ENCODE measurements around the gene CRX.
A peak's percentile ranks its signal among the peaks of the same experiment; 100 is the strongest.
"Not testable (repeated sequence)": the region's sequence is repeated elsewhere in the genome, so short reads cannot be mapped to it uniquely, and the experiment has no call there.

CRX gene

DNA sequence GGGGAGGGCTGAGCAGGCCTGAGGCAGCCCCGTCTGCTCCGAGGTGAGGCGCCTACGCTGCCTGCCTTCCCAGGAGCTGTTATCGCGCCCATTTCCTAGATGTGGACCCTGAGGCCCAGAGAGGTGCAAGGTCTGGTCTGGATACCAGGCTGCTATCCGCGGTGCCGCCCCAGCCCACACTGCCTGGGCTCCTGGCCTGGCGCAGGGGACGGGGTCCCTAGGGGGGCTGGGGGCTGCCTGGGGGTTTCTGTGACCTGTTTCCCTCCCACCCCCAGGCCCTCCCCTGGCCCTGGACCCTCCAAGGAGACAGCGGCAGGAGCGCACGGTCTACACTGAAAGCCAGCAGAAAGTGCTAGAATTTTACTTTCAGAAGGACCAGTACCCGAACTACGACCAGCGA lies 38.1 kb downstream of the CRX start:
- DNase-seq (ENCODE audit: low read depth, low spot score), result not testable (repeated sequence)

DNA sequence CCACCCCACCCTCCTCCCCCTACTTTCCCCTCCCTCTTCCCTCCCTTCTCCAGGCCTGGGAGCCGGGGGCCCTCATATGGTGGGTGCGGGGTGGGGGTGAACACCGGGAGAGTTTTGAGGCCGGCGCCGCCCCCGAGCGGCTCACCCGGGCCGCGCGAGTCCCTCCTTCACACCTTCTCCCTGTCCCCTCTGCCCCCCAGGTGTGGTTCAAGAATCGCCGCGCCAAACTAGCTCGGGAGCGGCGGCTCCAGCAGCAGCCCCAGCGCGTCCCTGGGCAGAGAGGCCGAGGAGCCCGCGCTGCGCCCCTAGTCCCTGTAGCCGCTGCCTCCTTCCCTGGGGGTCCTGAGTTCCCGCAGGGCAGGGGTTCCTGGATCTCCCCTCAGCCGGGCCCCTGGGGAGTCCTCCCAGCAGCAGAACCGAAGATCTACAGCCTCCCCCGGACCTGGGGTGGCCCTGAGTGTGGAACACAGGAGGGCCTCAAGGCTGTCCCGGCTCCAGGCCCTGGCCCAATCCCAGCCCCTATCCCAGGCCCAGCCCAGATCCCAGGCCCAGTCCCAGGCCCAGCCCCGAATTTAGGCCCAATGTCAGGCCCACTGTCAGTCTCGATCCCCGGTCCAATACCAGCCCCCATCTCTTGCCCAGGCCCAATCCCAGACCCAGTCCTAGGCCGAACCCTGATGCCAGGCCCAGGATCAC lies 39.0 kb downstream of the CRX start:
- DNase-seq (ENCODE audit: low read depth, low spot score), result no peak

DNA sequence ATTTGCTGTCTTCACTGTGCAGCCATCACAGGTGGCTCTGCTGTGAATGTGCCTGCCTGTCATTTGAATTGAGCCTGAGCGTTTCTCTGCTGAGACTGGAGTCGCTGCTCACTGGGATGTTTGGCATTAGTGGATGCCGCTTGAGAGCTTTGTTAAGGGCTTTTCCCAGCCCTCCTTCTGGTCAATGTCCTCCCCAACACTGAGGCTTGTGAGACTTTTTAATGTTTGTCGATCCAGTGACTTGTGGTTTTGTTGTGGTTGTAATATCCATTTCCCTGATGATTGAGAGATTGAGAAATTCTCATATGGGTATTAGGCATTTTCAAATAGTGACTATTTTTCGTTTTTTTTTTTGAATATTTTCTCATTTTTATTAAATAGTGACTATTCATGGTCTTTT lies 39.9 kb downstream of the CRX start:
- no peak for DNase-seq (ENCODE audit: low read depth, low spot score)

DNA sequence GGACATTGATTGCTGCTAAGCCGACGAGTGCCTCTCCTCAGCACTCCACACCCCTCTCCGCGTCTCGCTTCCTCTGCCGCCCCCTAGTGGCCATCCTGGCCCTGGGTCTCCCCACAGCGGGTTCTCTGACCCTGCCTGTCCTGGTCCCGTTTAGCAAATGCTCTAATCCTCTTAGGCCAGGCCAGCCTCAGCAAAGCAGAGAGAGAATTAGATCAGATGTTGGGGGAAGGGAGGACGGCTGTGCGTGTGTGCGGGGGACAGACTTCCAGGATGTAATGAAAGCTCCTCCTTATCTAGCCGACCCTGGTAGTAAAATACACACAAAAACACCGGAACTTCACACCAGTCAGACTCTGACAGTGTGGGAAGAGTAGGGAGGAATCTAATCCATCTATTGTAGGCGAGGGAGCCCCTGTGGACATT lies 41.8 kb downstream of the CRX start:
- peak; percentile 11 for DNase-seq (ENCODE audit: low read depth, low spot score)

DNA sequence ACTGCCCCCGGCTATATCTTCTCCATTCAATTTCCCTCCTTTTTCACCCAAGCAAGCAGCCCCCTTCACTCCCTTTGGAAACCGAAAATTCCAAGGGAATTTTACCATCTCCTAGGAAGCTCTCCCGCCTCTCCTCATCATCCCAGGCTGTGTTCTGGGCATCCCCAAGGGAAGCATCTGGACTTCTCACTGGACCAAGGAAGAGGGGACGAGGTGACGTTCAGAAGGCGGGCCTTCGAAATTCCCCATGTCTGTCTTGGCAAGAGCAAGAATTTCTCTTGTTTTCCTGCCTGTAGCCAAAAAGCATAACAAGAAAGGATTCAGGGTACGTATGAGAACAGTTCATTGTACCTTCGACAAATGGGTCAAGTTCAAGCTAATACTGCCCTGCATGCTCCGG lies 43.4 kb downstream of the CRX start:
- no peak for DNase-seq (ENCODE audit: low read depth, low spot score)

DNA sequence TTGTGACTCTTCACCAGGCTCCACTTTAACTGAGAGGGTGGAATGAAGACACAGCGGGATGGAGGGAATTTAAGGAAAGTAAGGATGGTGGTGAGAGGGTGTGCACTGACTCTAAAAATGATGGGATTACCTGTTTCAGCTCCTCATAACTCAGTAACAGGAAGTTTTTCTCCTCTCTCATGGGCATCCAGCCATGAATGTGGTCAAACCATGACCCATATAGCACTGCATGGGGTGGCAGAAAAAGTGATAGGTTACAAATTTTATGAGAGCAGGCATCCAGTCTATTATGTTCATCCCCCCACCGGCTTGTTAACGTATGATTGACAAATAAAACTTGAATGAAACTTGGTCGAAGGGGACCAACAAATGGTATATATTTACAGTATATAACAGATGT lies 57.2 kb downstream of the CRX start:
- DNase-seq (ENCODE audit: low read depth, low spot score), result no peak

DNA sequence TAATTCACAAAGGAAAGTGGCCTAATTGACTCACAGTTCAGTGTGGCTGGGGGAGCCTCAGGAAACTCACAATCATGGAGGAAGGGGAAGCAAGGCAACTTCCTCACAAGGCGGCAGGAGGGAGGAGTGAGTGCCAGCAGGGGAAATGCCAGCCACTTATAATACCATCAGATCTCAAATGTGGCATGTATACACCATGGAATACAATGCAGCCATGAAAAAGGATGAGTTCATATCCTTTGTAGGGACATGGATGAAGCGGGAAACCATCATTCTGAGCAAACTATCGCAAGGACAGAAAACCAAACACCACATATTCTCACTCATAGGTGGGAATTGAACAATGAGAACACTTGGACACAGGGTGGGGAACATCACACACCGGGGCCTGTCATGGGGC lies 57.6 kb downstream of the CRX start:
- DNase-seq (ENCODE audit: low read depth, low spot score), result not testable (repeated sequence)

DNA sequence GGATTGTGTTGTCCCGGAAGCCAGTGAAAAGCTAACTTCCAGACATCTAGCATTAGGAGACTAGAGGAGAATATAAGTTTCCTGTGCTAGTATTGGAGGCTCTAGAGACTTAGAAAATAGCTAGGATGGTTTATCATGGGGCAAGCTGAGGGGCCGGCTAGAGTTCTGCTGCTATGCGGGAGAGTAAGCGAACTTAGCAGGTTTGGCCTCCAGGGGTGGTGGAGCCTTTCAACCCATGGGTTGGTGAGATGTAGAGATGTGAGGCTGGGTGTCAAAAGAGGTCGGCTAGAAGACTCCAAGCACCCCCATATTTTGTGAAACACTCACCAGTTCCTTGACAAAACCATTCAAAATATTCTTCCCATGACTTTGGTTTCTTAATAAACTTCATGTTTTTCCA lies 60.0 kb downstream of the CRX start:
- no peak for DNase-seq (ENCODE audit: low read depth, low spot score)

DNA sequence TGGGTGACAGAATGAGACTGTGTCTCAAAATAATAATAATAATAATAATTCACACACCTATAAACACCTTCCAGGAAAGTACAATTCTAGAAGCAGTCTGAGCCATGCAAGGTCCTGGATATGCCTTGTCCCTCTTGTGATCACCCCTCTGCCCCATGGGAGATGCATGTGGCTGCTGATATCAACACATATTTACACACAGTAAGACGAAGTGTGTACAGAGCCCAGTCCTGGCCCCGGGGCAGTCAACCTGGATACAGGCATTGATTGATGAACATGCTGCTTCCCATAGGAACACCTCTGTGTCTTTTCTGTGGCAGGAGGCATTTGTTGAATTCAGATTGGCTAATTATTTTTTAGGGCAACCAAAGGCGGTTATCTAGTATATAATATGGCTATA lies 61.2 kb downstream of the CRX start:
- no peak for DNase-seq (ENCODE audit: low read depth, low spot score)

DNA sequence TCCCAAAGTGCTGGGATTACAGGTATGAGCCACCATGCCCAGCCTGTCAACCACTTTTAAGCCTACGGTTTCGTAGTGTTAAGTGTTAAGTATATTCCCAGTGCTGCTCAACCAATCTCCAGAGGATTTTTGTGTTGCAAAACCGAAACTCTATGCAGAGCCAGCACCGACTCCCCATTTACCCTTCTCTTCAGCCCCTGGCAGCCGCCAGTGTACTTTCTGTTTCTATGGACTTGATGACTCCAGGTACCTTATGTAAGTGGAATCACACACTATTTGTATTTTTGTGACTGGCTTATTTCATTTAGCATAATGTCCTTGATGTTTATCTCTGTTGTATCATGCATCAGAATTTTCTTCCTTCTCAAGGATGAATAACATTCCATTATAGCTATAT lies 63.3 kb downstream of the CRX start:
- DNase-seq (ENCODE audit: low read depth, low spot score), result no peak

DNA sequence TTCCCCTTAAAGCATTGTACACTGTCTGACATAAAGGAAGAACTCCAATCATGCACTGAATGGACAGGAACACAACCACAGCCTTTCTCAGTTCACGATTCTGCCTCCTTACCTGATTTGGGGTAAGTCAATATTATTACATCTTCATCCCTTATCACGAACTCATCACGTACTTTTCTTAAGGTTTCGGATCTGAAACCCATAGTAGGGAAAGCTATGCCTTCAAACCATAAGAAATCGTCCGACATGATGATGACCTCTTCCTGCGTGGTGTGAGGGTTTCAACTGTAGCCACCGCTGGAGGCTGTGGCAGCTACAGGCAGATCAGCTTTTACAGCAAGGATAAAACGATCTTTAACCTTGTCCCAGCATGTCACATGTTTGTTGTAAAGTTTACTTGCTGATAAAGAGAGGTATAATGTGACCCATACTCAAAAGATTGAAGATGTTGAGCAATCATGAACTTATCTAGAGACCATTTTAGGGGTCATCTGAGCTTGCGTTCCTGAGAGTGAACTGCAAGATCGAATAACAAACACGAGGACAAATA lies 64.3 kb downstream of the CRX start, which contains the start of gene SULT2A1:
Gene SULT2A1 (minus strand): TSS at position 306 of the 550 bp plus-strand sequence. CDS start 58 bp downstream, at position 248.
- no peak for DNase-seq (ENCODE audit: low read depth, low spot score)

DNA sequence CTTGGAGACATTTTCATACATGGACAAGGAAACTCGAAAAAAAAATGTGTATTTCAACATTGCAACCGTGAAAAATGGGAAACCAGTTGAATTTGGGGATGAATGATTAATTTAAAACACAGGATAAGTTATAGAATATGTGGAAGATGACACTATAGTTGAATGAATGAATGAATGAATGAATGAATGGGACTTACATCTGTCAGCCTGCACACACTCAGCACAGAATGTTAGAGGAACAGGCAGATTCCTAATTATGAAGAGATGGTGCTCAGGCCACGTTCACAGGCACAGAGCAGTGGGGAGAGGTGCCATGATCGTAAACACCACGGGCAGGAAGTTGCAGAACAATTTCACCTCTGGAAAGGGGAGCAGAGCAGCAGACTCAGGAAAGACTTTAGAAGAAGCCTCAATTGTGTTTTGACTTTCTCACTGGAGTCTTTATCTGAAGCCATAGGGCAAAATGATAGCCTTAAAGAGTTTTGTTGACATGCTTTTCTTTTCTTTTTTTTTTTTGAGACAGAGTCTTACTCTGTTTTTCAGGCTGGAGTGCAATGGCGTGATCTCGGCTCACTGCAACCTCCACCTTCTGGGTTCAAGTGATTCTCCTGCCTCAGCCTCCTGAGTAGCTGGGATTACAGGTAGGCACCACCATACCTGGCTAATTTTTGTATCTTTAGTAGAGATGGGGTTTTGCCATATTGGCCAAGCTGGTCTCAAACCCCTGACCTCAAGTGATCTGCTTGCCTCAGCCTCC lies 69.3 kb downstream of the CRX start:
- DNase-seq (ENCODE audit: low read depth, low spot score), result no peak

DNA sequence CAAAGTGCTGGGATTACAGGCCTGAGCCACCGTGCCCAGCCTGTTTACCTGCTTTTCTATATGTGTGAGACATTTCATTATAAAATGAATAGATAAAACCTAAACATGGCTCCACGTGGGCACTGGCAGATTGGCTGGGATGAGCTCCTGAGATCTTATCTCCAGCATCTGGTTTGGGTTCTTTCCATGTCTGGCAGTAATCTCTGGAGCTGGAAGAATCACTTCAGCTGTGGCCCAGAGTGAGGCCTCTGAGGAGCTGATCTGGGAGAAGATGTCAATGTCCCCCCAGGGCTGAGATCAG lies 69.8 kb downstream of the CRX start:
- no peak for DNase-seq (ENCODE audit: low read depth, low spot score)

DNA sequence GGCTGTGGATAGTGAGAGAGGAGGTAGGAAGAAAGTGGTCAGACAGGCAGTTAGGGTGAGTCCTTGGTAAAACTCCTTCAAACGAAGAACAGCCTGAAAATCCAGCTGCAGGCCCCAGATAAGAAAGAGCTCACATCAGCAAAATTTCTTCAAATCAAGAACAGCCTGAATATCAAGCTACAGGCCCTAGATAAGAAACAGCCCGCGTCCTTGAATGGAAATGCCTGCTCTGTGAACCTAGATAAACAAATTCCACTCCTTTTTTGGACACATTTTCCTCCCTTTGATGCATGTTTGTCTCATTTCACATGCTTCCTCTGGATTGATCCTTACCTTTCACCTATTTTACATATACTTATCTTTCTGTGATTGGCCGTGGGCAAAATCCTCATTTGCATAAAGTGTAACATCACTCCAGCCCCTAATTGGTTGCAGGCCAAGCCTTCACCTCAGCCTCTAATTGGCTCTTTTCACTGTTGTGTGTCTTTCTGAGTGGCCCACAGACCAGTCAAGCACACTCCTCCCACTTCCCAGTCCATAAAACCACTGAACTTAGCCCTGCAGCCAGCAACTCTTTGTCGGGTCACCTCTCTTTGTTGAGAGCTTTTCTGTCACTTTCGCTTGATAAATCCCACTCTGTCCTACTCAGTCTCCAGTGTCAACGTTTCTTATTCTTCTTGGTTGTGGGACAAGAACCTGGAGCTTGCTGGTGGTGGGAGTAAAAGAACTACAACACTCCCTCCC lies 70.4 kb downstream of the CRX start:
- no peak for DNase-seq (ENCODE audit: low read depth, low spot score)

All from brain pericyte (primary cell).